Stomach smooth muscle (tissue), 2 donors: ENCODE results near the gene RAB3GAP2.
"Not testable (repeated sequence)": the region's sequence is repeated elsewhere in the genome, so short reads cannot be mapped to it uniquely, and the experiment has no call there.

Source experiments
- H3K27ac ChIP-seq: one replicate; pipeline ENCODE4 v1.7.0; 2013; ENCODE audit warnings: mild to moderate bottlenecking, low read length, inconsistent platforms
- H3K27me3 ChIP-seq, 2 donors: one replicate each; pipeline ENCODE4 v1.7.0; 2013; ENCODE audit warnings: low read length in 2 of 2; ENCODE audit not compliant: insufficient read depth in 2 of 2, control insufficient read depth in 1 of 2
- H3K36me3 ChIP-seq, 2 donors: one replicate each; pipeline ENCODE4 v1.7.0; 2013; ENCODE audit warnings: low read length in 2 of 2; ENCODE audit not compliant: control insufficient read depth in 2 of 2, insufficient read depth in 2 of 2
- H3K4me1 ChIP-seq: one replicate; pipeline ENCODE4 v1.7.0; 2013; ENCODE audit warnings: low read length; ENCODE audit not compliant: control insufficient read depth, insufficient read depth
- H3K4me3 ChIP-seq, 2 donors: one replicate each; pipeline ENCODE4 v1.7.0; 2013; ENCODE audit warnings: low read length in 2 of 2
- H3K9ac ChIP-seq, 2 donors: one replicate each; pipeline ENCODE4 v1.7.0; 2013; ENCODE audit warnings: low read length in 2 of 2, mild to moderate bottlenecking in 1 of 2
- H3K9me3 ChIP-seq, 2 donors: one replicate each; pipeline ENCODE4 v1.7.0; 2013; ENCODE audit warnings: low read length in 2 of 2; ENCODE audit not compliant: control insufficient read depth in 2 of 2
- donor health status: healthy.
- donor health status: Pancreatic carcinoma.

RAB3GAP2 gene, protein sequence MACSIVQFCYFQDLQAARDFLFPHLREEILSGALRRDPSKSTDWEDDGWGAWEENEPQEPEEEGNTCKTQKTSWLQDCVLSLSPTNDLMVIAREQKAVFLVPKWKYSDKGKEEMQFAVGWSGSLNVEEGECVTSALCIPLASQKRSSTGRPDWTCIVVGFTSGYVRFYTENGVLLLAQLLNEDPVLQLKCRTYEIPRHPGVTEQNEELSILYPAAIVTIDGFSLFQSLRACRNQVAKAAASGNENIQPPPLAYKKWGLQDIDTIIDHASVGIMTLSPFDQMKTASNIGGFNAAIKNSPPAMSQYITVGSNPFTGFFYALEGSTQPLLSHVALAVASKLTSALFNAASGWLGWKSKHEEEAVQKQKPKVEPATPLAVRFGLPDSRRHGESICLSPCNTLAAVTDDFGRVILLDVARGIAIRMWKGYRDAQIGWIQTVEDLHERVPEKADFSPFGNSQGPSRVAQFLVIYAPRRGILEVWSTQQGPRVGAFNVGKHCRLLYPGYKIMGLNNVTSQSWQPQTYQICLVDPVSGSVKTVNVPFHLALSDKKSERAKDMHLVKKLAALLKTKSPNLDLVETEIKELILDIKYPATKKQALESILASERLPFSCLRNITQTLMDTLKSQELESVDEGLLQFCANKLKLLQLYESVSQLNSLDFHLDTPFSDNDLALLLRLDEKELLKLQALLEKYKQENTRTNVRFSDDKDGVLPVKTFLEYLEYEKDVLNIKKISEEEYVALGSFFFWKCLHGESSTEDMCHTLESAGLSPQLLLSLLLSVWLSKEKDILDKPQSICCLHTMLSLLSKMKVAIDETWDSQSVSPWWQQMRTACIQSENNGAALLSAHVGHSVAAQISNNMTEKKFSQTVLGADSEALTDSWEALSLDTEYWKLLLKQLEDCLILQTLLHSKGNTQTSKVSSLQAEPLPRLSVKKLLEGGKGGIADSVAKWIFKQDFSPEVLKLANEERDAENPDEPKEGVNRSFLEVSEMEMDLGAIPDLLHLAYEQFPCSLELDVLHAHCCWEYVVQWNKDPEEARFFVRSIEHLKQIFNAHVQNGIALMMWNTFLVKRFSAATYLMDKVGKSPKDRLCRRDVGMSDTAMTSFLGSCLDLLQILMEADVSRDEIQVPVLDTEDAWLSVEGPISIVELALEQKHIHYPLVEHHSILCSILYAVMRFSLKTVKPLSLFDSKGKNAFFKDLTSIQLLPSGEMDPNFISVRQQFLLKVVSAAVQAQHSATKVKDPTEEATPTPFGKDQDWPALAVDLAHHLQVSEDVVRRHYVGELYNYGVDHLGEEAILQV (N-terminal part only)

DNA sequence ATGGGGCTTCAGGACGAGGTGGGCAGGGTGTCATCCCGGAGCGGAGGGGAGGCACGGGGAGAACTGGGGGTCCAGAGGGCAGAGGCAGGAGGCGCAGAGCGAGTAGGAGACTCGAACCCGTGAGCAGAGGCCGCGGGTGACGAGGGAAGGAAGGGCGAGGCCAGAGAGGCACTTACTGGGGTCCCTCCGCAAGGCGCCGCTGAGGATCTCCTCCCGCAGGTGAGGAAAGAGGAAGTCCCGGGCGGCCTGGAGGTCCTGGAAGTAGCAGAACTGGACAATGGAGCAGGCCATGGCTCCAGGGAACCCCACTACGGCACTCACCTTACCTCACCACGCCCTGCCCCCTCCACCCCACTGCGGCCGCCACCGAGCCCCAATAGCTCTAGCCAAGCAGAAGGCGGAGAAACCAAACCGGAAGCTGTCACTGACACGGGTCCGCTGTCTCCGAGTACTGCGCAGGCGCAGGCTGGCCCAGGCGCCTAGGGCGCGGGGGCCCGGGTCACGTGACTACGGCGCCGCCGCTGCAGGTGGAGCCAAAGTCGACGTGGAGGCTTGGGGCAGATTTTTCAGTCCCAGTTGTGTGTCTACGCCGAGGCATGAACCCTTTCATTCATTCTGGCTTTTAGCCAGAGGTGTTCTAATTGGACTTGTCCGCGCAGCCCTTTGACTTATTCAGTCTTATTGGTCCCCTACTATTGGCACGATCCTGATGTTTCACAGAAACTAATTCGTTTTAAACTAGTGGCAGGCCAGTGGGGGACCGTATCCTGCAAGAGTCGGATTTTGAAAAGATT is at the start of gene RAB3GAP2:
TSS of gene RAB3GAP2 (minus strand) at position 407 of the 794 bp plus-strand sequence. CDS start at position 291, 116 bp downstream.
- Histone ChIP-seq H3K36me3 (peaks cover 2 to 4% of the 10 kb centered on the region in 2 donors), H3K27me3 (no peaks in the 10 kb centered on the region), H3K9me3 (no peaks in the 10 kb centered on the region), H3K27ac (peak within 1 kb of the TSS; percentile 60), H3K9ac (peak within 1 kb of the TSS; percentile 94), H3K4me1 (peaks cover 11% of the 10 kb centered on the region), H3K4me3 (peak within 1 kb of the TSS; percentile 70 to 94)

DNA sequence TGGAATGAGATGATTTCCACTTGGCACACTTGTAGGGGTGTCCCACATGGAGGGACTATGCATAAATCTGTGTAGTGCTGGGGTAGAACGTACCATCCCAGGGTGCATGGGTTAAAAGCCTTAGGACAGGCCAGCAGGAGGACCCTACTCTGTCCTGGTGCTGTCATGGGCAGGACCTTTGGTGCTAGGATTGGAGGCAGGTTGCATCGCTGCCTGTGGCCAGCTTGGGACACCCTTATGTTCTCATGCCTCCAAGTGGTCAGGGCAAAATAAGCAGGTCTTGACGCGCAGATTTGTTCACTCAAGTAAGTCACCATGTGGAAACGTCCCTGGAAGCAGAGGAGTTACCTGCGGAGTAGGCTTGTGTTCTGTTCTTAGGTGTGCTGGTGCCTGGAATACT is 49.5 kb upstream of the RAB3GAP2 start:
- Histone ChIP-seq H3K4me3 (no peak overlapping the region), H3K27me3 (no peaks in the 10 kb centered on the region), H3K9ac (no peak overlapping the region), H3K4me1 (no peaks in the 10 kb centered on the region), H3K27ac (no peak overlapping the region), H3K36me3 (no peaks in the 10 kb centered on the region), H3K9me3 (no peaks in the 10 kb centered on the region)

DNA sequence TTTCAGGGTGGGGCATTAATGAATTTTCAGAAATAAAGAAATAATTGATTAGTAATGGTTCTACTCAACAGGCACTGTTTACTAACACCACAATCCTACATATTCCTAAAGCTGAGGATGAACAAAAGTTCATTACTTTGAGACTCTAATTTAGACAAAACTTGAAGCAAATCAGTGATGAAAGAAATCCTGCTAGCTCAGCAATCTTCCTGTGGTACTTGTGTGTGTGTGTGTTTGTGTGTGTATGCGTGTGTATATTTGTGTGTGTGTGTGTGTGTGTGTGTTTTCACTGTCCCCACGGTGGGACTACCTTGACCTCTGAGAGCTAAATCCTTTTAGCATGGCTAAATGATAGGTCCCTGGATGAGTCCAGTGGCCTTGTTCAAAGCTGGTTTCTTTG is 48.5 kb upstream of the RAB3GAP2 start:
- H3K27ac ChIP-seq, result no peak overlapping the region
- no peaks in the 10 kb centered on the region for H3K9me3 ChIP-seq
- H3K36me3 ChIP-seq, result no peaks in the 10 kb centered on the region

DNA sequence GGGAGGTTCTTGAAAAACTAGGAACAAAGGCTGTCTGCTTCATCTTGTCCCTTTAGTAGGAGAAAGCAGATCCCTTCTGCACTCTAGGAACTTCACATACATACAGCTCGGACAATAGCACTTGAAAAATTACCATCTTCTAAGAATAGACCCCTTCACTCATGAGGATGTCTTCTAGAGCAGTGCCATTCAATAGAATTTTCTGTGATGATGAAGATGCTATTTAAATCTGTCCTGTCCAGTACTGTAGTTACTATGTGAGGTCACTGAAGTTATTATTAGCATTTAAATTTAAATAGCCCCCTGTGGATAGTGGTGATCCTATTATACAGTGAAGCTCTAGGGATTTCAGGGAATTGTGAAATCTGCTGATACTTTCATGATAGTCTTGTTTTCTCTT is 46.4 kb upstream of the RAB3GAP2 start:
- Histone ChIP-seq H3K4me3 (no peak overlapping the region), H3K4me1 (no peaks in the 10 kb centered on the region), H3K36me3 (no peaks in the 10 kb centered on the region), H3K9ac (no peak overlapping the region), H3K27ac (no peak overlapping the region), H3K27me3 (no peaks in the 10 kb centered on the region), H3K9me3 (no peaks in the 10 kb centered on the region)

More for the DNA sequence above, 48.5 kb upstream of the RAB3GAP2 start:
- Histone ChIP-seq H3K27me3 (no peaks in the 10 kb centered on the region), H3K4me1 (no peaks in the 10 kb centered on the region), H3K4me3 (no peak overlapping the region), H3K9ac (no peak overlapping the region)

DNA sequence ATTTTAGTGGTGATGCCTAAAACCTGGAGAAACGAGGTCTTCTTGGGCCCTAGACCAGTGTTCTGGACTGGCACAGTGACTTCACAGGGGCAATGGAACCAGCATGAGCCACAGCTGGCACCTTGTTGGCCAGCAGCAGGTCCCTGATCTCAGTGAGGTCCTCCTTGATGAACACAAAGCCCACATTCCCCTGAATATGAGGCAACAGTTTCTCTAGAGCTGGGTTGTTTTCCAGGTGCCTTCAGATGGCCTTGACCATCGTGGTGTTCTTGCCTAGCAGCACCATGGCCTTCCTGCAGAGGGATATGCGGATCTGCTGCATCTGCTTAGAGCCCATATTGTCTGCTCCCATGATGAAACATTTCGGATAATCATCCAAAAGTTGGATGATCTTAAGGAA is 44.9 kb upstream of the RAB3GAP2 start:
- Histone ChIP-seq H3K9me3 (no peaks in the 10 kb centered on the region), H3K4me1 (no peaks in the 10 kb centered on the region), H3K27ac (no peak overlapping the region), H3K36me3 (no peaks in the 10 kb centered on the region), H3K27me3 (no peaks in the 10 kb centered on the region), H3K4me3 (no peak overlapping the region), H3K9ac (no peak overlapping the region)

DNA sequence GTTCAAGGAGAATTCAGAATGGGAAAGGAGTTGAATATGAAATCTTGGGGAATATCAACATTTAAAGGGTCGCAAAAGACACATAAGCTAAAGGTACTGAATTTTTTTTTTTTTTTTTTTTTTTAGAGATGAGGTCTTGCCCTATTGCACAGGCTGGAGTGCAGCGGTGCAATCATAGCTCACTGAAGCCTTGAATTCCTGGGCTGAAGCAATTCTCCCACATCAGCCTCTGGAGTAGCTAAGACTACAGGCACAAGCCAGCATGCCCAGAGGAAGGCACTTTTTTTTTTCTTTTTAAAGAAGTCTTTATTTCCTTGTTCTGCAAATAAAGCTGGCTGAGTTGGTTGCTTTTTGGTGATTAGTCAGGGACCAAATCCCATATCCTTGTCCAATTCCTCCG is 44.1 kb upstream of the RAB3GAP2 start:
- H3K9me3 ChIP-seq, result no peaks in the 10 kb centered on the region
- H3K4me3 ChIP-seq, result no peak overlapping the region
- no peak overlapping the region for H3K9ac ChIP-seq
- no peaks in the 10 kb centered on the region for H3K36me3 ChIP-seq
- H3K4me1 ChIP-seq, result no peaks in the 10 kb centered on the region
- H3K27me3 ChIP-seq, result no peaks in the 10 kb centered on the region
- H3K27ac ChIP-seq, result no peak overlapping the region

DNA sequence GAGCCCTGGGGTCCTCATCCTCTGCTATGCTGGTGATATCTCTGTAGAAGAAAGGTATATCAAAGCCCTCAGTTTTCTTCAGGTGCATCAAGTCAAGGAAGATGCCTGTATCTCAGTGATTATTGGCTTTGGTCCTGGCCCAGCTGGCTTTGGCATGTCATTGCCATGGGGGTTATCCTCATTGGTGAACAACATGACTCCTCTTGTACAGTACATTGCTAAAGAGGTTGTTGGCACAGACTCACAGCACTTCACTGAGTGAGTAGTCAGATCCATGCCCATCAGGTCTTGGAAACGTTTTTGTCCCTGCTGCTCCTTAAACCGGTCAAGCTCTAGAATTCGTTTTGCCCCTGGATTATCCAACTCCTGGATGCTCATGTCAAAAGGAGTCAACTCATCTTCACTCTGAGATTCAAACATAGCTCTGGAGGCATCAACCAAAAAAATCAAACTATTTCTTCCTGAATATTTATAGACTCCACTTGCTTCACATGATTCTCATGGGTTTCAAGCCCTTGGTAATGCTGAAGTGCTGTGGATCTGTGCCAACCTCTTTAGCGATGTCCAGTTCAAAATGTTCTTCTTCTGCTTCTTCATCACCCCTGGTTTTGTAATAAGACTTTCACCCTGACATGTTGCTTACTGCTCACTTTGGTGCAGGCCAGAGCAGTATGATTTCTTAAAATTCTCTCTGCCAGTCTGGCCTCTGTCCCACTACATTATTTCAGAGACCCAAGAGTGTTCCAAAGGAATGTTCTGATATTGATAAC is 43.0 kb upstream of the RAB3GAP2 start:
- no peak overlapping the region for H3K4me3 ChIP-seq
- H3K27ac ChIP-seq, result no peak overlapping the region
- no peak overlapping the region for H3K9ac ChIP-seq
- no peaks in the 10 kb centered on the region for H3K36me3 ChIP-seq
- no peaks in the 10 kb centered on the region for H3K4me1 ChIP-seq
- H3K9me3 ChIP-seq, result no peaks in the 10 kb centered on the region
- no peaks in the 10 kb centered on the region for H3K27me3 ChIP-seq

DNA sequence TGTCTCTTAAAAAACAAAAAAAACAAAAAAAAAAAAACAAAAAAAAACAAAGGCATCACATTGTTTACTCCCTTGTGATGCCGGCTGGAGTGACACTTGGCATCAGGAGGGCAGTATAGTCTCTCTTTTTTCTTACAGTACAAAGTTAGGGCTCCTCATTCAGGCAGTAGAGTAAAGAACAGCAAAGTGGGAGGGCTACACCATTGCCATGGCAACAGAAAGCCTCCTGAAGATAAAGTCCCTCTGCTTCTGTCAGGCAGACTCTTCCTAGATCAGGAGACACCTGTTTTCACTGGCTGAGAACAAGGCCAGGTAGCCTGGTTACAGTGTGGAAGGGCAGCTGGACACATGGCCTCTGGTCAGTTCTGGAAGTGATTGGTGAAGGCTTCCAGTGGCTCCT is 41.3 kb upstream of the RAB3GAP2 start:
- Histone ChIP-seq H3K4me3 (no peak overlapping the region), H3K27ac (no peak overlapping the region), H3K36me3 (no peaks in the 10 kb centered on the region), H3K9me3 (no peaks in the 10 kb centered on the region), H3K4me1 (no peaks in the 10 kb centered on the region), H3K9ac (no peak overlapping the region), H3K27me3 (no peaks in the 10 kb centered on the region)

DNA sequence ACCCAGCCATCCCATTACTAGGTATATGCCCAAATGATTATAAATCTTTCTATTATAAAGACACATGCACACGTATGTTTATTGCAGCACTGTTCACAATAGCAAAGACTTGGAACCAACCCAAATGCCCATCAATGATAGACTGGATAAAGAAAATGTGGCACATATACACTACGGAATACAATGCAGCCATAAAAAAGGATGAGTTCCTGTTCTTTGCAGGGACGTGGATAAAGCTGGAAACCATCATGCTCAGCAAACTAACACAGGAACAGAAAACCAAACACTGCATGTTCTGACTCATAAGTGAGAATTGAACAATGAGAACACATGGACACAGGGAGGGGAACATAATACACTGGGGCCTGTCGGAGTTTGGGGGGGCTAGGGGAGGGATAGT is 37.9 kb upstream of the RAB3GAP2 start:
- H3K27ac ChIP-seq, H3K36me3 ChIP-seq, H3K4me3 ChIP-seq, H3K27me3 ChIP-seq, H3K9me3 ChIP-seq, H3K9ac ChIP-seq, H3K4me1 ChIP-seq: not testable (repeated sequence)
